ENCODE measurements around the gene ATXN3. TPM values are rescaled to one million over a fixed set of nuclear protein-coding genes. Genes with fewer than 3 reads are reported as not detected.

Gene ATXN3
- 19.6 TPM for total RNA-seq
- 10 to 100 TPM; 12.3 to 20.6 (median 14.6) TPM for polyA plus RNA-seq (ENCODE audit: insufficient read depth in 1 of 8, insufficient read length in 8 of 8, low replicate concordance in 1 of 8)
- long read RNA-seq, donor 1 = 0 reads
- long read RNA-seq, donor 2 = 0 reads
- long read RNA-seq, donor 3, full-length matches to known transcripts = 2 of 2 reads
- long read RNA-seq, donor 3, partial matches to known transcripts = 0 of 2 reads
- long read RNA-seq, donor 3, other reads (novel, unspliced or antisense) = 0 of 2 reads
- long read RNA-seq, donor 4, partial matches to known transcripts = 0 of 1 reads
- long read RNA-seq, donor 4, other reads (novel, unspliced or antisense) = 0 of 1 reads
- long read RNA-seq, donor 5, full-length matches to known transcripts = 5 of 5 reads
- long read RNA-seq, donor 5, partial matches to known transcripts = 0 of 5 reads
- long read RNA-seq, donor 5, other reads (novel, unspliced or antisense) = 0 of 5 reads
- long read RNA-seq, donor 6, partial matches to known transcripts = 22 of 23 reads
- long read RNA-seq, donor 6, other reads (novel, unspliced or antisense) = 0 of 23 reads
- long read RNA-seq, donor 7, full-length matches to known transcripts = 4 of 4 reads
- long read RNA-seq, donor 7, partial matches to known transcripts = 0 of 4 reads
- long read RNA-seq, donor 7, other reads (novel, unspliced or antisense) = 0 of 4 reads
- long read RNA-seq, donor 8, full-length matches to known transcripts = 4 of 4 reads
- long read RNA-seq, donor 8, partial matches to known transcripts = 0 of 4 reads
- long read RNA-seq, donor 8, other reads (novel, unspliced or antisense) = 0 of 4 reads
- long read RNA-seq, donor 9, partial matches to known transcripts = 10 of 10 reads
- long read RNA-seq, donor 9, other reads (novel, unspliced or antisense) = 0 of 10 reads
- long read RNA-seq, donor 10, full-length matches to known transcripts = 3 of 3 reads
- long read RNA-seq, donor 10, partial matches to known transcripts = 0 of 3 reads
- long read RNA-seq, donor 10, other reads (novel, unspliced or antisense) = 0 of 3 reads
- long read RNA-seq, donor 11, partial matches to known transcripts = 0 of 2 reads
- long read RNA-seq, donor 11, other reads (novel, unspliced or antisense) = 0 of 2 reads

DNA sequence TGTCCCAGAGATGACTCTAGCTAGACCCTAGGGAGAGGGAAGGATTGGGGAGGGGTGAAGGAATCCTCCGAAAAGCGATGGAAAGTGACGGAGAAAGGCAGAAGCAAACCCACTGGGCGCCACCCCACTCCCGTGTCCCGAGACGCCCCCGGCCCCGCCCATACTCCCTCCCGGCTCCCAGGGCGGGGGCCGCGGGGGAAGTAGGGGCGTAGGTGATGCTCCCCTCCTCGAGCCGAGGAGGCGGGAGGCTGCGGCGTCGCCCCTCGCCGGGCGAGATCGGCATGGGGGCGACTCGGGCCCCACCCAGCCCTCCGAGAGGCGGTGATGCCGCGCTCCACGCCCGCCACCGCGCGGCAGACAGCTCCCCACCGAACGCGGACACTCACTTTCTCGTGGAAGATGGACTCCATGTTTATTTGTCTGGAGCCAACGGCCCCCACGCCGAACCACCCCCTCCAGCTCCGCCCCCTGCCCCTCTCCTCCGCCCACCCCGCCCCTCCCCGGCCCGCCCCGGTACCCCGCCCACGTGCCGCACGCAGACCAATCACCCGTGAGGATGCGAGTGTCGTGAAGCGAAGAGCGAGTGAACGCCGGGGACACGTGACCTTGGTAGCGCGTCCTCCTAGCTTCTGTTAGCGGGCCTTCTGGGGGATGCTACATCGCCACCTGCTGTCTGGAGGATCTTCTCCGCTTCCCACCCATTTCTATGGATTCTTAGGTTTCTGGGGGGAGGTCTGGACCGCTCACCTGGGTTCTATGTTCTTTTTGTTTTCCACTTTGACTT, at the start of gene ATXN3:
TSS of gene ATXN3 (minus strand) at position 440 of the 784 bp plus-strand sequence. CDS start at position 410, 30 bp downstream.
- H3K9me3 ChIP-seq (replicated peaks; ENCODE audit: control insufficient read depth, low read depth, low read length) = no peaks in the 10 kb centered on the region
- peaks cover 4% of the 10 kb centered on the region for H3K4me1 ChIP-seq (ENCODE audit: control insufficient read depth, insufficient read depth, low read length)
- H3K27ac ChIP-seq (ENCODE audit: low read length) = peak within 1 kb of the TSS; percentile 98
- H3K4me3 ChIP-seq (ENCODE audit: low read length) = peak within 1 kb of the TSS; percentile 63
- DNase-seq = peak; percentile 100
- 0% methylated on average over 19 of the region's 66 CpGs for WGBS (ENCODE audit: insufficient coverage)
- H3K27me3 ChIP-seq (ENCODE audit: control insufficient read depth, insufficient read depth, low read length) = peaks cover 6% of the 10 kb centered on the region
- H3K36me3 ChIP-seq (ENCODE audit: control insufficient read depth, insufficient read depth, low read length) = no peaks in the 10 kb centered on the region

DNA sequence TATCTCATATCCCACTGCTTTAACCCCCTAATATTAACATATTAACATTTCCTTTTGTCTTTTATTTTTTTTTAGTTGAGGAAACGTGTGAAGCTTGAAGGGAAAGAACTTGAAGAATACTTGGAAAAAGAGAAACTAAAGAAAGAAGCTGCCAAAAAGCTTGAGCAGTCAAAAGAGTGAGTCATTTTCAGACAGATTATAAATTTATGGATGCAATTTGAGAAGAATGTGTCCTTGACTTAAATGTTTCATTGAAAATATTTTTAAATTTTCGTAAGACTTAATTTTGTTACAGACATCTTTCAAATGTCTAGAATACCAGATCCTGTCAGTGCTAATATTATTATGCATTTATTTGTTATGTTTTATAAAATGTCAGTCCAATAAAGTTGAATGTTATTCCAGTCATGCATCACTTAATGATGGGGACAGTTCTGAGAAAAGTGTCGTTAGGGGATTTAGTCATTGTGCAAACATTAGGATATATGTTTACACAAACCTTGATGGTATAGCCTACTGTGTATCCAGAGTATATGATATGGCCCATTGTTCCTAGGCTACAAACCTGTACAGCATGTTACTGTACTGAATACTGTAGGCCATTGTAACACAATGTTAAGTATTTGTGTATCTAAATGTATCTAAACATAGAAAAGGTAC, 48.0 kb upstream of the ATXN3 start:
- 100% methylated on average over 1 of the region's 3 CpGs for WGBS (ENCODE audit: insufficient coverage)

DNA sequence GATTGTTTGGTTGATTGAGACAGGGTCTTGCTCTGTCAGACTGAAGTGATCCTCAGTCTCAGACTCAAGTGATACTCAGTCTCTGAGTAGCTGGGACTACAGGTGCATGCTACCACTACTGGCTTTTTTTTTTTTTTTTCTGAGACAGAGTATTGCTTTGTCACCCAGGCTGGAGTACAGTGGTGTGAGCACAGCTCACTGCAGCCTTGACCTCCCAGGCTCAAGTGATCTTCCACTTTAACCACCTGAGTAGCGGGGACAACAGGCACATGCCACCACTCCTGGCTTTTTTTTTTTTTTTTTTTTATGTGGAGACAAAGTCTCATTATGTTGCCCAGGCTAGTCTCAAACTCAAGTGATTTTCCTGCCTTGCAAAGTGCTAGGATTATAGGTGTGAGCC, 47.2 kb upstream of the ATXN3 start:
- Histone ChIP-seq H3K4me3 (ENCODE audit: low read length) (no peak overlapping the region), H3K9me3 (replicated peaks; ENCODE audit: control insufficient read depth, low read depth, low read length) (no peaks in the 10 kb centered on the region), H3K4me1 (ENCODE audit: control insufficient read depth, insufficient read depth, low read length) (no peaks in the 10 kb centered on the region), H3K36me3 (ENCODE audit: control insufficient read depth, insufficient read depth, low read length) (peaks cover 35% of the 10 kb centered on the region), H3K27ac (ENCODE audit: low read length) (no peak overlapping the region), H3K27me3 (ENCODE audit: control insufficient read depth, insufficient read depth, low read length) (no peaks in the 10 kb centered on the region)
- no peak for DNase-seq
- no CpG with 5 or more reads among the region's 1 CpG for WGBS (ENCODE audit: insufficient coverage)

More for the DNA sequence above, 48.0 kb upstream of the ATXN3 start:
- Histone ChIP-seq H3K27ac (ENCODE audit: low read length) (no peak overlapping the region), H3K36me3 (ENCODE audit: control insufficient read depth, insufficient read depth, low read length) (peaks cover 38% of the 10 kb centered on the region), H3K4me1 (ENCODE audit: control insufficient read depth, insufficient read depth, low read length) (no peaks in the 10 kb centered on the region), H3K4me3 (ENCODE audit: low read length) (no peak overlapping the region), H3K27me3 (ENCODE audit: control insufficient read depth, insufficient read depth, low read length) (no peaks in the 10 kb centered on the region), H3K9me3 (replicated peaks; ENCODE audit: control insufficient read depth, low read depth, low read length) (no peaks in the 10 kb centered on the region)
- DNase-seq = no peak

GRCh38 chr14:92144708-92145107, 38.3 kb upstream of the ATXN3 start:
- DNase-seq = no peak
- H3K27ac ChIP-seq (ENCODE audit: low read length) = no peak overlapping the region
- no peaks in the 10 kb centered on the region for H3K27me3 ChIP-seq (ENCODE audit: control insufficient read depth, insufficient read depth, low read length)
- H3K4me3 ChIP-seq (ENCODE audit: low read length) = no peak overlapping the region
- H3K9me3 ChIP-seq (replicated peaks; ENCODE audit: control insufficient read depth, low read depth, low read length) = no peaks in the 10 kb centered on the region
- H3K36me3 ChIP-seq (ENCODE audit: control insufficient read depth, insufficient read depth, low read length) = peaks cover 48% of the 10 kb centered on the region
- H3K4me1 ChIP-seq (ENCODE audit: control insufficient read depth, insufficient read depth, low read length) = no peaks in the 10 kb centered on the region
- 80% methylated on average over 1 of the region's 2 CpGs for WGBS (ENCODE audit: insufficient coverage)

DNA sequence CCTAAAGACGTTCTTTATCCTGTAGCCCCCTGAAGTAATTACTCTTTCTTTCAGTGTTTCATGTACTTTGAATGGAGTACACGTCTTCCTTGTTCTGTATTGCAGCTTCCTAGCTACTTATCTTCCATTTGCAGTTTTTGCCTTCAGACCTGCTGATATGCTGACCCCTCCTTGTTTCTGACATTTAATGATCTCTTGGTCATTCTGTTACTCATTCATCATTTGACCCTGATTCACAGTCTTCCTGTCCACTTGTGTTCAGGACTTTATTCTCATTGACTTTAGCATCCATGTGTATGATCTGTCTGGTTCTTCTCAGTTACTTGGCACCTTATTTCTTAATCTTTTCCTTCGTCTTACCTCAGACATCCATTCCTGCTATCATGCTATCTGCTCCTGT, 37.6 kb upstream of the ATXN3 start:
- 78% methylated on average over 3 of the region's 3 CpGs for WGBS (ENCODE audit: insufficient coverage)
- H3K9me3 ChIP-seq (replicated peaks; ENCODE audit: control insufficient read depth, low read depth, low read length) = no peaks in the 10 kb centered on the region
- H3K27me3 ChIP-seq (ENCODE audit: control insufficient read depth, insufficient read depth, low read length) = no peaks in the 10 kb centered on the region
- H3K4me3 ChIP-seq (ENCODE audit: low read length) = no peak overlapping the region
- peaks cover 50% of the 10 kb centered on the region for H3K36me3 ChIP-seq (ENCODE audit: control insufficient read depth, insufficient read depth, low read length)
- H3K27ac ChIP-seq (ENCODE audit: low read length) = no peak overlapping the region
- DNase-seq = no peak
- H3K4me1 ChIP-seq (ENCODE audit: control insufficient read depth, insufficient read depth, low read length) = no peaks in the 10 kb centered on the region

GRCh38 chr14:92143309-92143708, 36.9 kb upstream of the ATXN3 start:
- Histone ChIP-seq H3K4me1 (ENCODE audit: control insufficient read depth, insufficient read depth, low read length) (no peaks in the 10 kb centered on the region), H3K27ac (ENCODE audit: low read length) (no peak overlapping the region), H3K36me3 (ENCODE audit: control insufficient read depth, insufficient read depth, low read length) (peaks cover 54% of the 10 kb centered on the region), H3K9me3 (replicated peaks; ENCODE audit: control insufficient read depth, low read depth, low read length) (no peaks in the 10 kb centered on the region), H3K27me3 (ENCODE audit: control insufficient read depth, insufficient read depth, low read length) (no peaks in the 10 kb centered on the region), H3K4me3 (ENCODE audit: low read length) (no peak overlapping the region)
- WGBS (ENCODE audit: insufficient coverage) = no CpG with 5 or more reads among the region's 4 CpGs
- DNase-seq = no peak

- no peaks in the 10 kb centered on the region for H3K4me1 ChIP-seq (ENCODE audit: control insufficient read depth, insufficient read depth, low read length)
- no peak overlapping the region for H3K27ac ChIP-seq (ENCODE audit: low read length)
- no peaks in the 10 kb centered on the region for H3K27me3 ChIP-seq (ENCODE audit: control insufficient read depth, insufficient read depth, low read length)
- peaks cover 25% of the 10 kb centered on the region for H3K36me3 ChIP-seq (ENCODE audit: control insufficient read depth, insufficient read depth, low read length)
- peak; percentile 76 for DNase-seq
- no peaks in the 10 kb centered on the region for H3K9me3 ChIP-seq (replicated peaks; ENCODE audit: control insufficient read depth, low read depth, low read length)
- H3K4me3 ChIP-seq (ENCODE audit: low read length) = no peak overlapping the region
- no CpG with 5 or more reads among the region's 1 CpG for WGBS (ENCODE audit: insufficient coverage)
These were observed 28.9 kb upstream of the ATXN3 start for GRCh38 chr14:92135269-92135668.

DNA sequence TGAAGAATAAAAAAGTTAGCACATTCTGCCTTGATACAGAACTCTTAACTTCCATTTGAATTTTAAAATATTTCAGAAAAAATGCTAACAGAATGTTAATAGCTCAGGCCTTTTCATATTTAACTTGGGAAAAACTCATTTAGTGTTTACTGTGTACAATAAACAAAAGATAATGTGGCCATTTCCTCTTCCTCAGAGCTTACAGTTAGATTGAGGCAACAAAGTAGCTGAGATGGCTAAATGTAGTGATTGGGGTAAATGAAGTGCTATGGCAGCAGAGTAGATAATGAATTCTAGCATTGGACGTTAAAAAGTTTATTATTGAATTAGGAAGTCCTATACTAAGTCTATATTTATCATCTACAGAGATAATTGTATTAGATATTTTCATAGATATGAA, 28.1 kb upstream of the ATXN3 start:
- H3K9me3 ChIP-seq (replicated peaks; ENCODE audit: control insufficient read depth, low read depth, low read length) = no peaks in the 10 kb centered on the region
- no peak for DNase-seq
- H3K27ac ChIP-seq (ENCODE audit: low read length) = no peak overlapping the region
- H3K4me1 ChIP-seq (ENCODE audit: control insufficient read depth, insufficient read depth, low read length) = no peaks in the 10 kb centered on the region
- no peaks in the 10 kb centered on the region for H3K27me3 ChIP-seq (ENCODE audit: control insufficient read depth, insufficient read depth, low read length)
- WGBS (ENCODE audit: insufficient coverage) = no CpG with 5 or more reads among the region's 1 CpG
- peaks cover 22% of the 10 kb centered on the region for H3K36me3 ChIP-seq (ENCODE audit: control insufficient read depth, insufficient read depth, low read length)
- no peak overlapping the region for H3K4me3 ChIP-seq (ENCODE audit: low read length)

DNA sequence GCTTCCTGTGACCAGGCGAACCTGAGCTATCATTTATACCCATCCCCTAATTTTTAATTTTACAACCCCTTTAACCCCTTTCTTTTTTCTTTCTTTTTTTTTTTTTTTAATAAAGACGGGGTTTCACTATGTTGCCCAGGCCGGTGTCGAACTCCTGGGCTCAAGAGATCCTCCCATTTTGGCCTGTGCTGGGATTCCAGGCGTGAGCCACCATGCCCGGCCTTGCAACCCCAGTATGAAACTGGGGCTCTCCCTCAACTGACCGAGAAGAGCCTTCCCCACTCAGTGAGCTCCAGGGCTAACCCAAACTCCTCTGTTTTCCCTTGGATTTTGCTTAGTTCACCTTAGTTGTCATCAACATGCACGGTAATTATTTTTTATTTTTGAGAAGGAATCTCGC, 16.4 kb upstream of the ATXN3 start:
- no peaks in the 10 kb centered on the region for H3K9me3 ChIP-seq (replicated peaks; ENCODE audit: control insufficient read depth, low read depth, low read length)
- peak; percentile 17 for DNase-seq
- H3K4me3 ChIP-seq (ENCODE audit: low read length) = peak overlapping the region; percentile 74
- H3K36me3 ChIP-seq (ENCODE audit: control insufficient read depth, insufficient read depth, low read length) = peaks cover 14% of the 10 kb centered on the region
- peaks cover 10% of the 10 kb centered on the region for H3K4me1 ChIP-seq (ENCODE audit: control insufficient read depth, insufficient read depth, low read length)
- 32% methylated on average over 6 of the region's 9 CpGs for WGBS (ENCODE audit: insufficient coverage)
- H3K27ac ChIP-seq (ENCODE audit: low read length) = peak overlapping the region; percentile 96
- H3K27me3 ChIP-seq (ENCODE audit: control insufficient read depth, insufficient read depth, low read length) = no peaks in the 10 kb centered on the region
